Astrocyte (in vitro differentiated cells and primary cell): ENCODE data around the gene CTXND2. TPM values are rescaled to one million over a fixed set of nuclear protein-coding genes. Genes with fewer than 3 reads are reported as not detected.
"Not testable (repeated sequence)": the region's sequence is repeated elsewhere in the genome, so short reads cannot be mapped to it uniquely, and the experiment has no call there.

Experiments used
- DNase-seq: peaks from one replicate; pipeline ENCODE4 v3.0.0-alpha.2; 2010; ENCODE audit warnings: low read depth
- FAIRE-seq: peaks from 2 replicates; lab custom pipeline; 2011; peaks lifted over from hg19 to GRCh38; lab: Jason Lieb, UNC
- H2AFZ ChIP-seq: 2 replicates; pipeline ENCODE4 v1.6.0; 2012; ENCODE audit warnings: low read depth, low read length, inconsistent platforms
- H3K27ac ChIP-seq: 2 replicates; pipeline ENCODE4 v1.5.1; 2011; ENCODE audit warnings: low read depth, low read length, inconsistent platforms
- H3K27me3 ChIP-seq: 2 replicates; pipeline ENCODE4 v1.6.0; 2011; ENCODE audit warnings: low read length, inconsistent platforms; ENCODE audit not compliant: insufficient read depth
- H3K36me3 ChIP-seq: 2 replicates; pipeline ENCODE4 v1.5.1; 2011; ENCODE audit warnings: low read length, inconsistent platforms; ENCODE audit not compliant: insufficient read depth
- H3K4me1 ChIP-seq: 2 replicates; pipeline ENCODE4 v1.5.1; 2011; ENCODE audit warnings: low read length, inconsistent platforms; ENCODE audit not compliant: insufficient read depth
- H3K4me2 ChIP-seq: 2 replicates; pipeline ENCODE4 v1.6.0; 2012; ENCODE audit warnings: low read length, inconsistent platforms
- H3K4me3 ChIP-seq: 2 replicates; pipeline ENCODE4 v1.5.1; 2011; ENCODE audit warnings: low read depth, mild to moderate bottlenecking, low read length, inconsistent platforms; ENCODE audit not compliant: insufficient read depth
- H3K79me2 ChIP-seq: 2 replicates; pipeline ENCODE4 v1.6.0; 2012; ENCODE audit warnings: mild to moderate bottlenecking, low read length, inconsistent platforms; ENCODE audit not compliant: insufficient read depth
- H3K9ac ChIP-seq: 2 replicates; pipeline ENCODE4 v1.6.0; 2012; ENCODE audit warnings: mild to moderate bottlenecking, low read length, inconsistent platforms
- H3K9me3 ChIP-seq: 2 replicates; pipeline ENCODE4 v1.5.1; 2012; ENCODE audit warnings: low read depth, mild to moderate bottlenecking, low read length, inconsistent platforms; ENCODE audit not compliant: insufficient read depth
- H4K20me1 ChIP-seq: 2 replicates; pipeline ENCODE4 v1.6.0; 2012; ENCODE audit warnings: low read length, inconsistent platforms; ENCODE audit not compliant: insufficient read depth
- H3K27ac Mint-ChIP-seq: one replicate; pipeline ENCODE4 v1.8.0; 2021; ENCODE audit warnings: mild to moderate bottlenecking, mixed read lengths; ENCODE audit not compliant: unreplicated experiment
- H3K27me3 Mint-ChIP-seq: one replicate; pipeline ENCODE4 v1.8.0; 2021; ENCODE audit warnings: low read depth, mixed read lengths; ENCODE audit not compliant: unreplicated experiment
- H3K36me3 Mint-ChIP-seq: one replicate; pipeline ENCODE4 v1.8.0; 2021; ENCODE audit warnings: low read depth, mixed read lengths; ENCODE audit not compliant: unreplicated experiment
- H3K4me1 Mint-ChIP-seq: one replicate; pipeline ENCODE4 v1.8.0; 2021; ENCODE audit warnings: low read depth, mixed read lengths; ENCODE audit not compliant: unreplicated experiment
- H3K4me3 Mint-ChIP-seq: one replicate; pipeline ENCODE4 v1.8.0; 2021; ENCODE audit warnings: mild to moderate bottlenecking, moderate library complexity, mixed read lengths; ENCODE audit not compliant: unreplicated experiment
- H3K9me3 Mint-ChIP-seq: one replicate; pipeline ENCODE4 v1.8.0; 2021; ENCODE audit warnings: mild to moderate bottlenecking, mixed read lengths; ENCODE audit not compliant: unreplicated experiment
- CTCF ChIP-seq: IDR thresholded peaks from 2 replicates; pipeline ENCODE4 v1.5.1; 2011; ENCODE audit warnings: low read depth, mild to moderate bottlenecking, inconsistent platforms, low read length, moderate library complexity; ENCODE audit not compliant: insufficient read depth
- EZH2 ChIP-seq: IDR thresholded peaks from 2 replicates; pipeline ENCODE4 v1.6.1; 2012; ENCODE audit warnings: mild to moderate bottlenecking, low read length, inconsistent platforms; ENCODE audit not compliant: insufficient read depth
- total RNA-seq: library from RNA; stranded (reverse); gene quantifications from 2 replicates; pipeline ENCODE4 v1.2.1, GENCODE V29; 2021

Gene CTXND2
- total RNA-seq, 1 donor from 2014 or later: not detected

GRCh38 chr1:150890033-150890416 is 3.1 kb downstream of the CTXND2 start:
- DNase-seq: no peak
- Mint-ChIP-seq H3K27me3 (peaks cover 4% of the 10 kb centered on the region), H3K27ac (no peak overlapping the region)

GRCh38 chr1:150893336-150893913 is 6.5 kb downstream of the CTXND2 start:
- Histone ChIP-seq H3K4me2 (no peak overlapping the region), H3K27ac (no peak overlapping the region), H3K27me3 (peaks cover 4% of the 10 kb centered on the region), H2AFZ (no peak overlapping the region), H3K4me3 (no peak overlapping the region), H3K79me2 (no peaks in the 10 kb centered on the region), H3K9me3 (no peaks in the 10 kb centered on the region), H3K4me1 (no peaks in the 10 kb centered on the region), H4K20me1 (no peaks in the 10 kb centered on the region), H3K9ac (no peak overlapping the region), H3K36me3 (no peaks in the 10 kb centered on the region)
- DNase-seq (no peak), FAIRE-seq (no peak)
- no peak overlapping the region for H3K4me3 Mint-ChIP-seq
- H3K9me3 Mint-ChIP-seq: no peaks in the 10 kb centered on the region
- peaks cover 4% of the 10 kb centered on the region for H3K27me3 Mint-ChIP-seq
- H3K4me1 Mint-ChIP-seq: peaks cover 9% of the 10 kb centered on the region
- H3K36me3 Mint-ChIP-seq: no peaks in the 10 kb centered on the region
- no peak overlapping the region for H3K27ac Mint-ChIP-seq
- TF ChIP-seq EZH2 (no peak), CTCF (no peak)

More at GRCh38 chr1:150890033-150890416, 3.1 kb downstream of the CTXND2 start:
- H3K4me3 ChIP-seq: no peak overlapping the region
- H2AFZ ChIP-seq: no peak overlapping the region
- peaks cover 5% of the 10 kb centered on the region for H3K27me3 ChIP-seq
- H3K79me2 ChIP-seq: no peaks in the 10 kb centered on the region
- no peaks in the 10 kb centered on the region for H3K4me1 ChIP-seq
- Mint-ChIP-seq H3K4me3 (no peak overlapping the region), H3K4me1 (peaks cover 4% of the 10 kb centered on the region), H3K36me3 (no peaks in the 10 kb centered on the region), H3K9me3 (no peaks in the 10 kb centered on the region)
- no peaks in the 10 kb centered on the region for H3K36me3 ChIP-seq
- H4K20me1 ChIP-seq: no peaks in the 10 kb centered on the region
- no peak overlapping the region for H3K27ac ChIP-seq
- no peaks in the 10 kb centered on the region for H3K9me3 ChIP-seq
- no peak for TF ChIP-seq CTCF
- no peak for TF ChIP-seq EZH2
- no peak overlapping the region for H3K9ac ChIP-seq
- FAIRE-seq: no peak
- H3K4me2 ChIP-seq: no peak overlapping the region

DNA sequence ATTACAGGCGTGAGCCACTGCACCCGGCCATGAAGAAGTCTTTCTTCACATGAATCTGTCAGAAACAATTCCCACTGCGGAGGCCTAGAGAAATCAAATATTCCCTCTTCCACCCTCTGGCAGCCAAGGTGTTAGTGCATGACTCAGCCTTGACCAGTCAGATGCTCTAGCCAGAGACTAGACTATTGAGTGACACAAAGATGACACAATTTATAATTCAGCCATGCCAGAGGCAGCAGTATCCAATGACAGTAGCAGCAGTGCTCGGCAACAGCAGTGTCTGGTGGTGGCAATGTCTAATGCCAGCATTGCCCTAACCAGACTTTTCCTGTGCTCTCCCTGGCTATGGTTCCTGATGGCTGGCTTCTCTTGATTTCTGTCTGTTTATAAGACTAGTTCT is 8.7 kb downstream of the CTXND2 start:
- Mint-ChIP-seq H3K4me3 (no peak overlapping the region), H3K36me3 (no peaks in the 10 kb centered on the region), H3K27ac (peak overlapping the region; percentile 53), H3K27me3 (no peaks in the 10 kb centered on the region), H3K9me3 (no peaks in the 10 kb centered on the region), H3K4me1 (peaks cover 9% of the 10 kb centered on the region)
- TF ChIP-seq EZH2: no peak
- no peak for TF ChIP-seq CTCF
- no peaks in the 10 kb centered on the region for H3K4me1 ChIP-seq
- no peaks in the 10 kb centered on the region for H4K20me1 ChIP-seq
- no peak overlapping the region for H2AFZ ChIP-seq
- no peak overlapping the region for H3K4me3 ChIP-seq
- peaks cover 4% of the 10 kb centered on the region for H3K27me3 ChIP-seq
- no peaks in the 10 kb centered on the region for H3K36me3 ChIP-seq
- peak overlapping the region; percentile 4 for H3K4me2 ChIP-seq
- H3K9me3 ChIP-seq: no peaks in the 10 kb centered on the region
- no peaks in the 10 kb centered on the region for H3K79me2 ChIP-seq
- DNase-seq: peak; percentile 37
- H3K9ac ChIP-seq: no peak overlapping the region
- H3K27ac ChIP-seq: no peak overlapping the region
- no peak for FAIRE-seq

DNA sequence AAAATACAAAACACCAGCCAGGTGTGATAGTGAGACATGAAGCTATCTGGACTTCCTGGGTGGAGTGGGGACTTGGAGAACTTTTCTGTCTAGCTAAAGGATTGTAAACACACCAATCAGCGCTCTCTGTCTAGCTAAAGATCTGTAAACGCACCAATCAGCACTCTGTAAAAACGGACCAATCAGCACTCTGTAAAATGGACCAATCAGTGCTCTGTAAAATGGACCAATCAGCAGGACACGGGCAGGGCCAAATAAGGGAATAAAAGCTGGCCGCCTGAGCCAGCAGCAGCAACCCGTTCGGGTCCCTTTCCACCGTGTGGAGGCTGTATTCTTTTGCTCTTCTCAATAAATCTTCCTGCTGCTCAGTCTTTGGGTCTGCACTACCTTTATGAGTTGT is 12.9 kb downstream of the CTXND2 start:
- not testable (repeated sequence) for H3K9me3 Mint-ChIP-seq, FAIRE-seq, H3K9me3 ChIP-seq, H3K27ac Mint-ChIP-seq, H3K27me3 Mint-ChIP-seq, H3K79me2 ChIP-seq, H3K27me3 ChIP-seq, H3K36me3 ChIP-seq, H3K27ac ChIP-seq, H3K36me3 Mint-ChIP-seq, H4K20me1 ChIP-seq, H3K4me3 ChIP-seq, H3K4me1 Mint-ChIP-seq, H3K4me1 ChIP-seq, H3K4me3 Mint-ChIP-seq, DNase-seq, H2AFZ ChIP-seq, H3K9ac ChIP-seq, H3K4me2 ChIP-seq
